ENCODE measurements around the gene NAT10. TPM values are rescaled to one million over a fixed set of nuclear protein-coding genes. Genes with fewer than 3 reads are reported as not detected.
"Not testable (repeated sequence)": the region's sequence is repeated elsewhere in the genome, so short reads cannot be mapped to it uniquely, and the experiment has no call there.

Gene NAT10
- total RNA-seq, 1 donor from 2014 or later, result 63.5 TPM

DNA sequence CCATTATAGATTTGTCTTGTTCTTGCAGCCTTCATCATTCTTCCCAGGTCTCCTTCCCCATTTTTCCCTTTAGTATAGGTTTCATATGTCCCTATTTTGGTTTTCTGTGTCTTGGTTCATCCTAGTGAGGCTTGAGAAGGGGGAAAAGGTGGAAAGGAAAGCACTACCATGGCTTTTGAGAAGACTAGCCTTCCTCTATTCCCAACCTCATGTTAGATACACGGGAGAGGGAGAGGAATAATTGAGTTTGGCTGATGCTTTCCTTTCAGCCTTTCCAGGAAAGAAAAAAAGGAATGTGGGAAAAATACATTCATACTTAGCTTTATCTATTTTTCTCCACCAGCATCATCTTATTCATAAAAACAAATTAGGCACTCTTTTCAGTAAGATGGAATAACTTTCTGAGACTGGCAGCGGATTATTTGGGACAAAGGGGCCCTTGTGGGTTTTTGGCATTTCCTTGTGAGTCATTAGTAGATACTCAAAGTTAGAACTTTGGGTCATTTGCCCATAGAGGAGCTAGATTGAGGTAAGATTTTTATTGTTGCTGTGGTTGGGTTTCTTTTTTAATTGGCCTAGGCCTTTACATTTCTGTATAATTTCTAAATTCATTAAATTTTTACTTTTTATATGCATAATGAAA is 30.1 kb upstream of the NAT10 start:
- Mint-ChIP-seq H3K4me1 (ENCODE audit: unreplicated experiment) (no peaks in the 10 kb centered on the region), H3K9me3 (no peaks in the 10 kb centered on the region), H3K27me3 (no peaks in the 10 kb centered on the region), H3K4me3 (no peak overlapping the region), H3K36me3 (peaks cover 28% of the 10 kb centered on the region), H3K27ac (no peak overlapping the region)
- DNase-seq (ENCODE audit: extremely low spot score, unreplicated experiment), result no peak
- TF ChIP-seq, protein P1, sequence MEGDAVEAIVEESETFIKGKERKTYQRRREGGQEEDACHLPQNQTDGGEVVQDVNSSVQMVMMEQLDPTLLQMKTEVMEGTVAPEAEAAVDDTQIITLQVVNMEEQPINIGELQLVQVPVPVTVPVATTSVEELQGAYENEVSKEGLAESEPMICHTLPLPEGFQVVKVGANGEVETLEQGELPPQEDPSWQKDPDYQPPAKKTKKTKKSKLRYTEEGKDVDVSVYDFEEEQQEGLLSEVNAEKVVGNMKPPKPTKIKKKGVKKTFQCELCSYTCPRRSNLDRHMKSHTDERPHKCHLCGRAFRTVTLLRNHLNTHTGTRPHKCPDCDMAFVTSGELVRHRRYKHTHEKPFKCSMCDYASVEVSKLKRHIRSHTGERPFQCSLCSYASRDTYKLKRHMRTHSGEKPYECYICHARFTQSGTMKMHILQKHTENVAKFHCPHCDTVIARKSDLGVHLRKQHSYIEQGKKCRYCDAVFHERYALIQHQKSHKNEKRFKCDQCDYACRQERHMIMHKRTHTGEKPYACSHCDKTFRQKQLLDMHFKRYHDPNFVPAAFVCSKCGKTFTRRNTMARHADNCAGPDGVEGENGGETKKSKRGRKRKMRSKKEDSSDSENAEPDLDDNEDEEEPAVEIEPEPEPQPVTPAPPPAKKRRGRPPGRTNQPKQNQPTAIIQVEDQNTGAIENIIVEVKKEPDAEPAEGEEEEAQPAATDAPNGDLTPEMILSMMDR (conservative IDR thresholded peaks at IDR 0.05), result no peak

DNA sequence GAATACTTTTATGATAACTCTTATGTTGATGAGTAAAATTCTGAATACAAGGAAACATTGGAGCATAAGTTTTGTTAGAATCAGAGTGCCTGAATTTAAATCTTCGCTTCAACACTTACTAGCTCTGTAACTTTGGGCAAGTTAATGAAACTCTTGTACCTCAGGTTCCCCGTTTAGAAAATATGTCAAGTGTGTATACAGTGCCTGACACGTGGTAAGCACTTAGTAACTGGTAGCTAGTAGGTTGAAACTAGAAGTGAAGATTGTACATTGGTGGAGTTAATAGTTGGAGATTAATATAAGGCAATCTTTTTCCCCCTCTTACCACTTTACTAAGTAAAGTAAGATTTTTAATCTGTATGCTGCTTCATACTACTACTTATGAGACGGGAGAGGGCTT is 24.8 kb upstream of the NAT10 start:
- TF ChIP-seq, protein P1 (conservative IDR thresholded peaks at IDR 0.05), result no peak
- DNase-seq (ENCODE audit: extremely low spot score, unreplicated experiment), result no peak
- Mint-ChIP-seq H3K4me1 (ENCODE audit: unreplicated experiment) (no peaks in the 10 kb centered on the region), H3K27me3 (no peaks in the 10 kb centered on the region), H3K4me3 (no peak overlapping the region), H3K36me3 (peaks cover 58% of the 10 kb centered on the region), H3K9me3 (no peaks in the 10 kb centered on the region), H3K27ac (no peak overlapping the region)

DNA sequence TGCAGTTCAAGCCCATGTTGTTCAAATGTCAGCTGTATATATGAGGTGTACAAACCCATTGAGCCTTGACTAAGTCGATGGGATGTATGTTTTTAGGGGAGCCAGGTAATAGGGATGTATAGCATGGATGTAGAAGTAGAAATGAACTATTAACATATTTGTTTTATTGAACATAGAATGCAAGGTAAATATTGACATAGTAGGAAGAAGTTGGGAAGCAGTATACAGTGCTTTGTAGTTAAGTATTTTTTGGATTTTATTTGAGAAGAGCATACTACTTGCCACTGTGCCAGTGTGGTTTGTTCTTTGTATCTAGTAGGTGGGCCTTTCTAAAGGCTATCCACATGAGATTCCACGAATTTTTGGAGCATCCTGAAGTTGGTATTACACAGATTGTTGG is 20.8 kb upstream of the NAT10 start:
- Mint-ChIP-seq H3K27ac (no peak overlapping the region), H3K36me3 (peaks cover 48% of the 10 kb centered on the region), H3K4me1 (ENCODE audit: unreplicated experiment) (no peaks in the 10 kb centered on the region), H3K27me3 (no peaks in the 10 kb centered on the region), H3K4me3 (no peak overlapping the region), H3K9me3 (no peaks in the 10 kb centered on the region)
- DNase-seq (ENCODE audit: extremely low spot score, unreplicated experiment), result no peak
- TF ChIP-seq, protein P1 (conservative IDR thresholded peaks at IDR 0.05), result no peak

DNA sequence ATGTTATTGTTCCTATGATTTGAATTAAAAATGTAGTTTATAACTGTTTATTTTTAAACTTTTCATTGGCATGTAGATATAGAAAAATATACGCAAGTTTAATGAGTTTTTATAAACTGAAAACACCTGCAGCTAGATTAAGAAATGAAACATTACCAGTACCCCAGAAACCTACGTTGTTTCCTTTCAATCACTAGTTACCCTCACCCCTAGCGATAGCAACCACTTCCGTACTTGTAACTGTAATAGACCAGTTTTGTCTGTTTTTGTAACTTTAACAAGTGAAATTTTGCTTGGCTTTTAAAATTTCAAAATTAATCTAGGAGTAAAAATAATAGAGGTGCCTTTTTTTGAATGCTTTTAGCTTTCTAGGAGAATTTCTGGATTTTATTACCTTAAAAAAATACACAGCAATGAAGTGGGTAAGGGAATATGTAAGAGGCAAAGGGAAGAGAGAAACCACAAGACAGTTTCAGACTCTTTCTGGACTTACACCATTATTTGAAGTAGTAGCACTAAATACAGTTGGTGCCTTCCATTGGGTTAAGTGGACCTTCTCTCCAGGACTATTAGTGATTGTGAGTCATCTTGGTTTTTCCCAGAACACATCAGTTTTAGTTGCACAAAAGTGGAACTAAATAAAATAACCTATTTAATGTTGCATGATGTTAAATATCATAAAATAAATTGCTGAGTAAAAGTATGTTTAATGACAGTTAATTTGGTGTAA is 18.7 kb upstream of the NAT10 start:
- Mint-ChIP-seq H3K4me1 (ENCODE audit: unreplicated experiment) (no peaks in the 10 kb centered on the region), H3K27ac (no peak overlapping the region), H3K9me3 (no peaks in the 10 kb centered on the region), H3K36me3 (peaks cover 51% of the 10 kb centered on the region), H3K27me3 (no peaks in the 10 kb centered on the region), H3K4me3 (no peak overlapping the region)
- no peak for DNase-seq (ENCODE audit: extremely low spot score, unreplicated experiment)
- TF ChIP-seq, protein P1 (conservative IDR thresholded peaks at IDR 0.05), result no peak

DNA sequence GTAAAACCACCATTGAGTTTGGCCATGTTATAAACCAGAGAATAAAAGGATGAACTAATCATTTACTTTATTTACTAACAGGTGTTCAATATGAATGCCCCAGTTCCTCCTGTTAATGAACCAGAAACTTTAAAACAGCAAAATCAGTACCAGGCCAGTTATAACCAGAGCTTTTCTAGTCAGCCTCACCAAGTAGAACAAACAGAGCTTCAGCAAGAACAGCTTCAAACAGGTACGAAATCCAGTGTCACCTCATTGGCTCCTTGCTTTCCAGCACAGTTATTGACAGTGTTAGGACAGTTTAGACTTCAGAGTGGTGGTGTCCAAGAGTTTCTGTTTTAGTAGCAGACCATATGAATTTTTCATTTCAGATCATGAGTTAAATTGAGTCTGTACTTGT is 13.6 kb upstream of the NAT10 start:
- no peak for DNase-seq (ENCODE audit: extremely low spot score, unreplicated experiment)
- H3K36me3 Mint-ChIP-seq, result peaks cover 27% of the 10 kb centered on the region
- no peak overlapping the region for H3K4me3 Mint-ChIP-seq
- H3K4me1 Mint-ChIP-seq (ENCODE audit: unreplicated experiment), result no peaks in the 10 kb centered on the region
- H3K27me3 Mint-ChIP-seq, result no peaks in the 10 kb centered on the region
- H3K9me3 Mint-ChIP-seq, result no peaks in the 10 kb centered on the region
- no peak overlapping the region for H3K27ac Mint-ChIP-seq
- TF ChIP-seq, protein P1 (conservative IDR thresholded peaks at IDR 0.05), result no peak

DNA sequence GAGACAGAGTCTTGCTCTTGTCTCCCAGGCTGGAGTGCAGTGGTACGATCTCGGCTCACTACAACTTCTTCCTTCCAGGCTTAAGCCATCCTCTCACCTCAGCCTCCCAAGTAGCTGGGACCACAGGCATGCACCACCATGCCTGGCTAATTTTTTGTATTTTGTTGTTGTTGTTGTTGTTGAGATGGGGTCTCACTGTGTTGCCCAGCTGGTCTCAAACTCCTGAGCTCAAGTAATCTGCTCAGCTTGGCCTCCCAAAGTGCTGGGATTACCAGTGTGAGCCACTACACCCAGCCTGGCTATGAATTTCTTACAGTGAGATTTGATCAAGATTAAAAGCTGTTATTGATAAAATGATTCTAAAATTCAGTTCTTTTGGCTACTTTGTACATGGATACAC is 10.5 kb upstream of the NAT10 start:
- not testable (repeated sequence) for H3K9me3 Mint-ChIP-seq; H3K4me3 Mint-ChIP-seq; H3K27me3 Mint-ChIP-seq; H3K27ac Mint-ChIP-seq; DNase-seq (ENCODE audit: extremely low spot score, unreplicated experiment); H3K4me1 Mint-ChIP-seq (ENCODE audit: unreplicated experiment)
- H3K36me3 Mint-ChIP-seq, result peaks cover 32% of the 10 kb centered on the region

All from type B pancreatic cell (in vitro differentiated cells).